Ascending aorta (tissue), 2 donors: Measurements from ENCODE around the gene TNFAIP1. TPM values are rescaled to one million over a fixed set of nuclear protein-coding genes. Genes with fewer than 3 reads are reported as not detected.

ENCODE experiments used
- DNase-seq, 2 donors: peaks; one replicate each; pipeline ENCODE4 v3.0.0-alpha.2; 2019; ENCODE audit warnings: low spot score in 2 of 2
- H3K27ac ChIP-seq, 2 donors: fragments of 200-600 bp; sonication (generic); one replicate each; pipeline ENCODE4 v1.5.1; 2016 to 2017; ENCODE audit warnings: mild to moderate bottlenecking in 1 of 2
- H3K27me3 ChIP-seq: fragments of 200-600 bp; sonication (generic); one replicate; pipeline ENCODE4 v1.5.1; 2017
- H3K36me3 ChIP-seq, 2 donors: fragments of 200-600 bp; sonication (generic); one replicate each; pipeline ENCODE4 v1.5.1; 2016
- H3K4me1 ChIP-seq, 2 donors: fragments of 200-600 bp; sonication (generic); one replicate each; pipeline ENCODE4 v1.5.1; 2016 to 2017; ENCODE audit warnings: mild to moderate bottlenecking in 1 of 2
- H3K4me3 ChIP-seq, 2 donors: fragments of 200-600 bp; sonication (generic); one replicate each; pipeline ENCODE4 v1.5.1; 2016 to 2017; ENCODE audit warnings: mild to moderate bottlenecking in 1 of 2
- H3K9me3 ChIP-seq, 2 donors: fragments of 200-600 bp; sonication (generic); one replicate each; pipeline ENCODE4 v1.5.1; 2016
- intact Hi-C: fragments of 100-400 bp; cut with DNase I; formaldehyde crosslinking; loops from one replicate; pipeline ENCODE4 v1.15.1; 2023
- total RNA-seq: library from RNA; depleted of rRNA; stranded (reverse); fragments of >200 nt; gene quantifications from one replicate; pipeline ENCODE4 v1.1.0, GENCODE V29; 2016
- TF ChIP-seq, protein P1 (sequence below), 3 experiments: fragments of 200-600 bp in 2 of 3; fragments of 450-650 bp in 1 of 3; sonication (generic) in 2 of 3; IDR thresholded peaks; one replicate each; pipeline ENCODE4 v1.5.1; 2016 to 2019; ENCODE audit warnings: antibody characterized with exemption in 3 of 3, mild to moderate bottlenecking in 1 of 3, moderate library complexity in 1 of 3

Gene TNFAIP1
- total RNA-seq, 1 donor from 2014 or later: 66.4 TPM

DNA sequence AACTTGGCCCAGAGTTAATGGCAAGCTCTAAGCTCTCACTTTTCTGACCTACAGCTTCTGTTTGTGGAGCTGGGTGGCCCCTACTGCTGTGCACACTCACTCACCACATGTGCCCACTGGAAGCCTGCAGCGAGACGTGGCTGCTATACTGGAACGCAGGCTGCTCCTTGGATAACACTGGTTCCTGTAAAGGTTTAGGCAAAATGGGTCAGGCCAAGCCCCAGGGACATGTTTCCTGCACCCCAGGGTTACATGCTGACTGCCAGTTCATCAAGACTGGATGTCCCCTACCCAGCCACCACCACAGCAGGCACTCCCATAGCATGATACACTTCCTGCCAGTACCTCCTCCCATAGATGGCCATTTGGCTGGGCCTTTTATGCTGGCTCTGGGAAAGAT lies 13.4 kb downstream of the TNFAIP1 start:
- peaks cover 47 to 81% of the 10 kb centered on the region in 2 donors for H3K36me3 ChIP-seq
- TF ChIP-seq, protein P1, sequence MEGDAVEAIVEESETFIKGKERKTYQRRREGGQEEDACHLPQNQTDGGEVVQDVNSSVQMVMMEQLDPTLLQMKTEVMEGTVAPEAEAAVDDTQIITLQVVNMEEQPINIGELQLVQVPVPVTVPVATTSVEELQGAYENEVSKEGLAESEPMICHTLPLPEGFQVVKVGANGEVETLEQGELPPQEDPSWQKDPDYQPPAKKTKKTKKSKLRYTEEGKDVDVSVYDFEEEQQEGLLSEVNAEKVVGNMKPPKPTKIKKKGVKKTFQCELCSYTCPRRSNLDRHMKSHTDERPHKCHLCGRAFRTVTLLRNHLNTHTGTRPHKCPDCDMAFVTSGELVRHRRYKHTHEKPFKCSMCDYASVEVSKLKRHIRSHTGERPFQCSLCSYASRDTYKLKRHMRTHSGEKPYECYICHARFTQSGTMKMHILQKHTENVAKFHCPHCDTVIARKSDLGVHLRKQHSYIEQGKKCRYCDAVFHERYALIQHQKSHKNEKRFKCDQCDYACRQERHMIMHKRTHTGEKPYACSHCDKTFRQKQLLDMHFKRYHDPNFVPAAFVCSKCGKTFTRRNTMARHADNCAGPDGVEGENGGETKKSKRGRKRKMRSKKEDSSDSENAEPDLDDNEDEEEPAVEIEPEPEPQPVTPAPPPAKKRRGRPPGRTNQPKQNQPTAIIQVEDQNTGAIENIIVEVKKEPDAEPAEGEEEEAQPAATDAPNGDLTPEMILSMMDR (IDR thresholded peaks at IDR 0.05): no peak
- no peak for DNase-seq
- H3K27ac ChIP-seq: no peak overlapping the region
- intact Hi-C loops: no loop called here
- H3K27me3 ChIP-seq: no peaks in the 10 kb centered on the region
- H3K4me1 ChIP-seq: peaks cover 16 to 43% of the 10 kb centered on the region in 2 donors
- H3K9me3 ChIP-seq: no peaks in the 10 kb centered on the region
- H3K4me3 ChIP-seq: no peak overlapping the region

DNA sequence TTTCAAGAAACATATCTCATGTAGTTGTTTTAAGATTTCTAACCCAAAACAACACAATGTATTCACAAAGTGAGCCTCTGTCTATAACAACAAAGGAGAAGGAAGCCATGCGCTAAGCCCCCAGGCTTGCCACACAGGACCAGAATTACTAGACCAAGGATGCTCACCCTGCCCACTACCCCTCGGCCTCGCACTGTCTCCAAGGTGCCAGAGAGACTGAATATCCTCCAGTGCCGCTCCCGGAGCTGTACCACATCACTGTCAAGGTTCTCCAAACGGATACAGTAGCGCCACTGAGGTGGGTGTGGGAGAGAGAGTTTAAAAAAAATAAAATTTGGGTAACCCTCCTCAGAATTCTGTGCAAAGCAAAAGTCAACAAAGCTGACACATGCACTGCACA lies 14.7 kb downstream of the TNFAIP1 start:
- H3K36me3 ChIP-seq: peaks cover 47 to 81% of the 10 kb centered on the region in 2 donors
- TF ChIP-seq, protein P1 (IDR thresholded peaks at IDR 0.05): no peak
- intact Hi-C loops: no loop called here

DNA sequence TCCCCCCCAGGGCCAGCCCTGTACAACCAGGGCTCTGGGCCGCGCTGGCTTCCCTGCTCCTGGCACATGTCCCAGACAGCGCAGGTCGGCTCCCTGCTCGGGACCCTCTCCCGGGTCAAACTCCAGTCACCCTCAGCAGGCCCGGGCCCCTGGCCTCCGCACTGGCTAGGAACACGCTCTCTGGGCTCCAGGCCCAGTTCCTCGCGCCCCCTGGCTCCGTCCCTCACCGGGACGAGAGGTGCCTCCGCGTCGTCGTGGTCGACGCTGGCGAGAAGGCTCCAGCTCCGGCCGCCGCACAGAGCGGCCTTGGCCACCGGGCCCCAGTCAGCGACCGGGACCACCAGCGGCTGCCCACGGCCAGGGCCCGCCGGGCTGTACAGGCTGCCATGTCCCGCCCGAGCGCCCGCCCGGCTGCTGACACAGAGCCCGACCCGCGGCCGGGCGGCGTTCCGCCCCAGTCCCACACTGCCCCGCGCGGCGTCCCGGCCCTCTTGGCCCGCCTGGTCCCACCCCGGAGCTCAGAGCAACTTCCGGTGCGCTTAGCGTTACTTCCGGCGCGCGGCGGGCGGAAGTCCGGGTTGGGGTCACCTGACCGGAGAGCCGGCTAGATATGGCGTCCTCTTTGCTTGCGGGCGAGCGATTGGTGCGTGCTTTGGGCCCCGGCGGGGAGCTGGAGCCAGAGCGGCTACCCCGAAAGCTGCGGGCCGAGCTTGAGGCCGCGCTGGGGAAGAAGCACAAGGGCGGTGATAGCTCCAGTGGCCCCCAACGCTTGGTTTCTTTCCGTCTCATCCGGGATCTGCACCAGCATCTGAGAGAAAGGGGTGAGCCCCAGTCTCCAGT lies 21.7 kb downstream of the TNFAIP1 start, which contains the start of gene POLDIP2:
TSS of gene POLDIP2 (minus strand) at position 467 of the 840 bp plus-strand sequence. CDS start at position 388, 79 bp downstream.
- intact Hi-C loops: loop anchor here (1.0 to 5.0 kb wide), 3 partner anchors 22 to 315 kb away; partner anchors contain the start of genes IFT20, NLK, TMEM97 and TNFAIP1
- no peaks in the 10 kb centered on the region for H3K27me3 ChIP-seq
- H3K27ac ChIP-seq: peak within 1 kb of the TSS; percentile 92 to 95
- no peaks in the 10 kb centered on the region for H3K9me3 ChIP-seq
- H3K4me1 ChIP-seq: peaks cover 3 to 17% of the 10 kb centered on the region in 2 donors
- H3K4me3 ChIP-seq: peak within 1 kb of the TSS; percentile 93 to 99
- H3K36me3 ChIP-seq: peaks cover 47 to 64% of the 10 kb centered on the region in 2 donors
- TF ChIP-seq, protein P1 (IDR thresholded peaks at IDR 0.05): peak in 1 of 3 experiments; percentile 14
- DNase-seq: peak; percentile 75 to 97

More for the DNA sequence above, 14.7 kb downstream of the TNFAIP1 start:
- no peak overlapping the region for H3K27ac ChIP-seq
- no peaks in the 10 kb centered on the region for H3K9me3 ChIP-seq
- peaks cover 12 to 36% of the 10 kb centered on the region in 2 donors for H3K4me1 ChIP-seq
- no peak overlapping the region for H3K4me3 ChIP-seq
- DNase-seq: no peak
- no peaks in the 10 kb centered on the region for H3K27me3 ChIP-seq

DNA sequence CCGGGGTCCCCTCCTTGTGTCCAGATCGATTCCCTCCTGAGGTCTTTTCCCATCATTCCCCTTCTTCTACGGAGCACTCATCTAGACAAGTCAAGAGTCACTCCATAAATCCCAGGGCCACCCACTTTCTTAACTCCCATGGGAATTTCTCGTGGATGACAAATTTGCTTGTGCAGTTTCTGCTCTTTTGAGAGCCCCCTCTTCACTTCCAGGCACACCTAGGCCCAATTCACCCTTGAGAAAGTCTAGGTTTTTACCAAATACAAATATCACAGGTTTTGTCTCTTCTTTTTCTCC lies 22.3 kb downstream of the TNFAIP1 start:
- intact Hi-C loops: loop anchor here (1.0 to 5.0 kb wide), 3 partner anchors 23 to 316 kb away; partner anchors contain the start of genes IFT20, NLK, TMEM97 and TNFAIP1
- no peak for DNase-seq
- Histone ChIP-seq H3K36me3 (peaks cover 49 to 64% of the 10 kb centered on the region in 2 donors), H3K9me3 (no peaks in the 10 kb centered on the region), H3K4me3 (peak overlapping the region; percentile 93 to 99), H3K27ac (peak overlapping the region; percentile 92 to 95), H3K4me1 (peaks cover 3 to 17% of the 10 kb centered on the region in 2 donors), H3K27me3 (no peaks in the 10 kb centered on the region)
- TF ChIP-seq, protein P1 (IDR thresholded peaks at IDR 0.05): no peak

DNA sequence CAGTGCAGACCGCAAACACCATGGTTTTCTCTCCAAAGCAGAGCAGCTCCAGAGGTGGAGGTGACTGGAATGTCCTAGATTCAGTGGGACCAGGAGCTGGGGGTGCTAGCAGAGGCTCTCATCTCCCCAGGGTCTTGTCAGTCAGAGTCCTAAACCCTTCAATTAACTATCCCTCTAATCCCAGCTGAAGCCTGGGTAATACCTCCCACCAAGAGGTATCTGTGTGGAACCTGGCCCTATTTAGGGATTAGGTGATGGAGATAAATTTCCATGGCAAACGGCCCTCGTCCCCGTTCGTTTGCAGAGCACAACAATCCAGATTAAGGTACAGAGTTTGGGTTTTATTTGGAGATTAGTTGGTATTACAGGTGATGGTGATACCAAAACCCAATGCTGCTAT lies 27.6 kb downstream of the TNFAIP1 start:
- Histone ChIP-seq H3K4me3 (no peak overlapping the region), H3K36me3 (peaks cover 43 to 56% of the 10 kb centered on the region in 2 donors)
- no peak for DNase-seq

More for the DNA sequence above, 27.6 kb downstream of the TNFAIP1 start:
- H3K27me3 ChIP-seq: no peaks in the 10 kb centered on the region
- H3K27ac ChIP-seq: no peak overlapping the region
- no peaks in the 10 kb centered on the region for H3K9me3 ChIP-seq
- H3K4me1 ChIP-seq: peaks cover 0 to 5% of the 10 kb centered on the region in 2 donors
- intact Hi-C loops: no loop called here
- TF ChIP-seq, protein P1 (IDR thresholded peaks at IDR 0.05): no peak
